ENCODE results near the gene XRCC5. TPM values are rescaled to one million over a fixed set of nuclear protein-coding genes. Genes with fewer than 3 reads are reported as not detected.

The XRCC5 gene
- polyA plus RNA-seq, 1 donor from 2014 or later = 279 TPM

GRCh38 chr2:216126943-216127342, 17.8 kb downstream of the XRCC5 start:
- Histone ChIP-seq H3K27me3 (ENCODE audit: insufficient read depth, low read depth, low read length) (no peaks in the 10 kb centered on the region), H3K4me2 (ENCODE audit: low read length) (no peak overlapping the region), H3K9me2 (ENCODE audit: insufficient read depth, low read length) (no peaks in the 10 kb centered on the region), H3K36me3 (ENCODE audit: insufficient read depth, low read length) (peaks cover 15% of the 10 kb centered on the region), H3K4me3 (ENCODE audit: low read length) (no peak overlapping the region), H3K9ac (ENCODE audit: low read length) (no peak overlapping the region), H3K27ac (ENCODE audit: low read length) (no peak overlapping the region), H2AFZ (ENCODE audit: low read depth, low read length) (no peak overlapping the region), H3F3A (ENCODE audit: insufficient read depth, low read length, poor library complexity, severe bottlenecking) (no peaks in the 10 kb centered on the region), H3K79me2 (replicated peaks; ENCODE audit: insufficient read depth, low read length) (peaks cover 26% of the 10 kb centered on the region), H3K9me3 (ENCODE audit: low read length) (no peaks in the 10 kb centered on the region), H4K20me1 (ENCODE audit: insufficient read depth) (no peaks in the 10 kb centered on the region)
- TF ChIP-seq REST (IDR thresholded peaks at IDR 0.05; ENCODE audit: borderline replicate concordance) (no peak), EZH2 (IDR thresholded peaks at IDR 0.05; ENCODE audit: borderline replicate concordance, insufficient read depth, low read length, poor library complexity, severe bottlenecking) (no peak), EP300 (conservative IDR thresholded peaks at IDR 0.05; ENCODE audit: poor library complexity, severe bottlenecking) (no peak), MXI1 (conservative IDR thresholded peaks at IDR 0.05; ENCODE audit: poor library complexity, severe bottlenecking) (no peak)

- H3K27me3 ChIP-seq (ENCODE audit: insufficient read depth, low read depth, low read length) = no peaks in the 10 kb centered on the region
- H3K9me3 ChIP-seq (ENCODE audit: low read length) = no peaks in the 10 kb centered on the region
- no peak overlapping the region for H3K27ac ChIP-seq (ENCODE audit: low read length)
- no peak overlapping the region for H3K9ac ChIP-seq (ENCODE audit: low read length)
- no peaks in the 10 kb centered on the region for H3K9me2 ChIP-seq (ENCODE audit: insufficient read depth, low read length)
- peaks cover 10% of the 10 kb centered on the region for H3K36me3 ChIP-seq (ENCODE audit: insufficient read depth, low read length)
- no peak overlapping the region for H2AFZ ChIP-seq (ENCODE audit: low read depth, low read length)
- H3K4me2 ChIP-seq (ENCODE audit: low read length) = no peak overlapping the region
- no peak overlapping the region for H3K4me3 ChIP-seq (ENCODE audit: low read length)
- no peaks in the 10 kb centered on the region for H3F3A ChIP-seq (ENCODE audit: insufficient read depth, low read length, poor library complexity, severe bottlenecking)
- no peaks in the 10 kb centered on the region for H4K20me1 ChIP-seq (ENCODE audit: insufficient read depth)
- peaks cover 19% of the 10 kb centered on the region for H3K79me2 ChIP-seq (replicated peaks; ENCODE audit: insufficient read depth, low read length)
- TF ChIP-seq EZH2 (IDR thresholded peaks at IDR 0.05; ENCODE audit: borderline replicate concordance, insufficient read depth, low read length, poor library complexity, severe bottlenecking) (no peak), MXI1 (conservative IDR thresholded peaks at IDR 0.05; ENCODE audit: poor library complexity, severe bottlenecking) (no peak), SMC3 (conservative IDR thresholded peaks at IDR 0.05; ENCODE audit: poor library complexity) (no peak), RAD21 (conservative IDR thresholded peaks at IDR 0.05) (no peak), EP300 (conservative IDR thresholded peaks at IDR 0.05; ENCODE audit: poor library complexity, severe bottlenecking) (no peak), CTCF (IDR thresholded peaks at IDR 0.05; ENCODE audit: poor library complexity, severe bottlenecking) (no peak), POLR2AphosphoS5 (IDR thresholded peaks at IDR 0.05) (no peak), REST (IDR thresholded peaks at IDR 0.05; ENCODE audit: borderline replicate concordance) (no peak), TAF1 (IDR thresholded peaks at IDR 0.05; ENCODE audit: low read depth) (no peak)
Observed at GRCh38 chr2:216130346-216130971, 21.3 kb downstream of the XRCC5 start.

All from neural cell (in vitro differentiated cells).